Fibroblast of the aortic adventitia (primary cell): ENCODE data around the gene CMC1. TPM values are rescaled to one million over a fixed set of nuclear protein-coding genes. Genes with fewer than 3 reads are reported as not detected.

ENCODE experiments used
- DNase-seq: peaks from one replicate; pipeline ENCODE4 v3.0.0-alpha.2; 2010; ENCODE audit warnings: low read depth
- H3K4me3 ChIP-seq: 2 replicates; pipeline ENCODE4 v1.5.1; 2011; ENCODE audit warnings: low read depth, mild to moderate bottlenecking, control low read depth, low read length, moderate library complexity
- CTCF ChIP-seq: IDR thresholded peaks from 2 replicates; pipeline ENCODE4 v1.5.1; 2011; ENCODE audit warnings: mild to moderate bottlenecking, low read length, control low read depth, inconsistent platforms; ENCODE audit not compliant: insufficient read depth
- total RNA-seq: library from RNA; depleted of rRNA; stranded (reverse); fragments of >200 nt; gene quantifications from 2 replicates; pipeline ENCODE4 v1.2.3, GENCODE V29; 2012; ENCODE audit warnings: low replicate concordance

The CMC1 gene
- total RNA-seq, 1 donor = 8.5 TPM

GRCh38 chr3:28244491-28244890 lies 3.1 kb downstream of the CMC1 start:
- TF ChIP-seq CTCF = no peak
- H3K4me3 ChIP-seq = no peak overlapping the region
- no peak for DNase-seq

GRCh38 chr3:28247286-28247685 lies 5.9 kb downstream of the CMC1 start:
- DNase-seq = no peak
- no peak overlapping the region for H3K4me3 ChIP-seq
- TF ChIP-seq CTCF = no peak

DNA sequence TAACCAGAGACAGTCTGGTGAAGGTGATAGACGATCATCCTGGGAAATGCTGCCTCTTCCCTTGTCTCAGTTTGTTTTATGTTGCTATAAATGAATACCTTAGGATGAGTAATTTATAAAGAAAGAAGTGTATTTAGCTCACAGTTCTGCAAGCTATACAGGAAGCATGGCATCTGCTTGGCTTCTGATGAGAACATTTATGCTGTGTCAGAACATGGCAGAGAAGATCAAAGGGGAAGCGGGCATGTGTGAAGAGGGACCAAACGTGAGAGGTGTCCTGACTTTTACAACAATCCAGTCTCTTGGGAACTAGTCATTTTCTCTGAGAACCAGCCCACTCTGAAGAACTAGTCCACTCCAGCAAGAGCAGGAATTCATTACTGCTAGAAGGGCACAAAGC lies 9.6 kb downstream of the CMC1 start:
- DNase-seq = no peak
- no peak overlapping the region for H3K4me3 ChIP-seq
- no peak for TF ChIP-seq CTCF

GRCh38 chr3:28252001-28252431 lies 10.6 kb downstream of the CMC1 start:
- no peak for TF ChIP-seq CTCF
- no peak for DNase-seq
- H3K4me3 ChIP-seq = no peak overlapping the region

- no peak for TF ChIP-seq CTCF
- no peak overlapping the region for H3K4me3 ChIP-seq
- no peak for DNase-seq
These were observed 11.8 kb downstream of the CMC1 start for GRCh38 chr3:28253040-28253715.

- H3K4me3 ChIP-seq = no peak overlapping the region
- DNase-seq = peak; percentile 7
- no peak for TF ChIP-seq CTCF
These were observed 20.6 kb downstream of the CMC1 start for GRCh38 chr3:28262001-28262400.

DNA sequence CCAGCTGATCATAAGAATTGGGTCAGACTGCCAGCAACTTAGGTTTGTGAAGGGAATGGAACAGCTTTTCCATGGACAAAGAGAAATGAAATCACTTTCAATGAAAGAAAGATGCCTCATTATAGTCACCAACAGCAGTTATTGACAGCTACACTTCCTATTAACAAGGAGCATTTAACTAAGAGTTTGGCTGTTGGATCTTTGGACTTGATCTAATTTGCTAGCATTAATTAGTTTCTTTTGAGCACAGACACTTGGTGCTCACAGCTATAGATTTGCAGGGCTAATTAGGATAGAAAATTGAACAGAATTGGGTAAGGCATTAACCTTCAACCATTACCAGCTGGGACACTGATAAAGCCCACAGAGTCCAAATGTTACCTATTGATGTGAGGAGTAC lies 24.2 kb downstream of the CMC1 start:
- TF ChIP-seq CTCF = no peak
- DNase-seq = no peak
- no peak overlapping the region for H3K4me3 ChIP-seq
